K562 (cell line): ENCODE data around the gene FSD1L.

Experiments used
- CREB1 ChIP-seq, 2 experiments: sonication (generic) in 1 of 2; formaldehyde crosslinking in 1 of 2; IDR thresholded peaks; 2 replicates each; pipeline versions ENCODE4 v1.6.1 to v1.8.0; 2012 to 2022; ENCODE audit warnings: inconsistent platforms in 1 of 2, mild to moderate bottlenecking in 1 of 2, missing genetic modification reagents in 1 of 2, moderate library complexity in 1 of 2
- ETV6 ChIP-seq, 3 experiments: fragments of 150-350 bp in 1 of 3; sonication (generic) in 1 of 3; formaldehyde crosslinking in 1 of 3; IDR thresholded peaks; 2 replicates each; pipeline versions ENCODE4 v1.6.1 to v1.8.0; 2014 to 2022; ENCODE audit warnings: borderline replicate concordance in 2 of 3, low read depth in 2 of 3, antibody characterized with exemption in 1 of 3, low read length in 1 of 3, mild to moderate bottlenecking in 1 of 3, missing genetic modification reagents in 1 of 3
- HDAC2 ChIP-seq: fragments of 450-650 bp; IDR thresholded peaks from 2 replicates; pipeline ENCODE4 v1.6.1; 2016; ENCODE audit warnings: mild to moderate bottlenecking
- MAFK ChIP-seq: IDR thresholded peaks from 2 replicates; pipeline ENCODE4 v1.6.1; 2011; ENCODE audit warnings: low read length, improper control_type of control experiment
- POLR2A ChIP-seq: fragments of 450-650 bp; conservative IDR thresholded peaks from 2 replicates; pipeline ENCODE4 v1.6.1; 2016
- RAD51 ChIP-seq: fragments of 450-650 bp; IDR thresholded peaks from 2 replicates; pipeline ENCODE4 v1.7.1; 2016; ENCODE audit warnings: low read depth, mild to moderate bottlenecking, borderline replicate concordance
- ZBTB1 ChIP-seq: sonication (generic); formaldehyde crosslinking; IDR thresholded peaks from 2 replicates; pipeline ENCODE4 v1.8.1; 2023; ENCODE audit warnings: missing genetic modification reagents, low read depth, mild to moderate bottlenecking, borderline replicate concordance
- TF ChIP-seq, protein P1 (sequence below), 3 experiments: IDR thresholded peaks in 2 of 3; conservative IDR thresholded peaks in 1 of 3; 2 replicates each; pipeline ENCODE4 v1.5.1; 2011 to 2012; ENCODE audit warnings: low read length in 3 of 3, mild to moderate bottlenecking in 3 of 3, control low read depth in 2 of 3, improper control_type of control experiment in 1 of 3, inconsistent platforms in 1 of 3, low read depth in 1 of 3, mixed read lengths in 1 of 3, moderate library complexity in 1 of 3; ENCODE audit not compliant: insufficient read depth in 2 of 3

DNA sequence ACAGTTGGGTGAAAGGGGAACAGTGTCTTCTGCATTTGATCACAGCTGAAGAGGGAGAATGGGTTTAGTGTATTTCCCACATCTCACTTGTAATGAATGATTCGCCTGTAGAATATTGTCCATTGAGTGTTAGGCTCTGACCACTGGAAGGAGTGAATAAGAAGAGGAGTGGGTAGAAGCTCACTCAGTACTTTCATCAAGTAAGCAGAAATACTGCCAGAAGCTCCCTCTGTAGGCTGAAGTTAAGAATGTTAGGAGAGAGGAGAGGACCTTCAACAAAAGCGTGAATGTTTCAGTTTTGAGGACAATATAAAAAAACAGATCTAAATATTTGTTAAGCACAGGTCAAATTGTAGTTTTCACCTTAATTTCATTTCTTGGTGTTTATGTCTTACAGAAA lies 27.5 kb downstream of the FSD1L start:
- TF ChIP-seq CREB1 (IDR thresholded peaks at IDR 0.05) (no peak), CREB1 (CRISPR knock-in tag; IDR thresholded peaks at IDR 0.05) (no peak), POLR2A (no peak), MAFK (no peak), HDAC2 (no peak), ETV6 (IDR thresholded peaks at IDR 0.05; ENCODE audit: borderline replicate concordance in 1 of 2, low read depth in 2 of 2, low read length in 1 of 2) (no peak), ETV6 (CRISPR knock-in tag; IDR thresholded peaks at IDR 0.05; ENCODE audit: borderline replicate concordance) (no peak), RAD51 (no peak), ZBTB1 (CRISPR knock-in tag) (no peak)
- TF ChIP-seq, protein P1, sequence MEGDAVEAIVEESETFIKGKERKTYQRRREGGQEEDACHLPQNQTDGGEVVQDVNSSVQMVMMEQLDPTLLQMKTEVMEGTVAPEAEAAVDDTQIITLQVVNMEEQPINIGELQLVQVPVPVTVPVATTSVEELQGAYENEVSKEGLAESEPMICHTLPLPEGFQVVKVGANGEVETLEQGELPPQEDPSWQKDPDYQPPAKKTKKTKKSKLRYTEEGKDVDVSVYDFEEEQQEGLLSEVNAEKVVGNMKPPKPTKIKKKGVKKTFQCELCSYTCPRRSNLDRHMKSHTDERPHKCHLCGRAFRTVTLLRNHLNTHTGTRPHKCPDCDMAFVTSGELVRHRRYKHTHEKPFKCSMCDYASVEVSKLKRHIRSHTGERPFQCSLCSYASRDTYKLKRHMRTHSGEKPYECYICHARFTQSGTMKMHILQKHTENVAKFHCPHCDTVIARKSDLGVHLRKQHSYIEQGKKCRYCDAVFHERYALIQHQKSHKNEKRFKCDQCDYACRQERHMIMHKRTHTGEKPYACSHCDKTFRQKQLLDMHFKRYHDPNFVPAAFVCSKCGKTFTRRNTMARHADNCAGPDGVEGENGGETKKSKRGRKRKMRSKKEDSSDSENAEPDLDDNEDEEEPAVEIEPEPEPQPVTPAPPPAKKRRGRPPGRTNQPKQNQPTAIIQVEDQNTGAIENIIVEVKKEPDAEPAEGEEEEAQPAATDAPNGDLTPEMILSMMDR (IDR thresholded peaks at IDR 0.05 in 2 of 3, conservative IDR thresholded peaks at IDR 0.05 in 1 of 3; ENCODE audit: insufficient read depth in 2 of 3, low read depth in 1 of 3, low read length in 3 of 3), result peak in 1 of 3 experiments; percentile 37; a peak in 3 of 6 replicates
